ENCODE results near the gene UMAD1. TPM values are rescaled to one million over a fixed set of nuclear protein-coding genes. Genes with fewer than 3 reads are reported as not detected.

UMAD1 gene
- total RNA-seq, 4 donors from 2014 or later = 1.3 to 32.9 (median 15.3) TPM

DNA sequence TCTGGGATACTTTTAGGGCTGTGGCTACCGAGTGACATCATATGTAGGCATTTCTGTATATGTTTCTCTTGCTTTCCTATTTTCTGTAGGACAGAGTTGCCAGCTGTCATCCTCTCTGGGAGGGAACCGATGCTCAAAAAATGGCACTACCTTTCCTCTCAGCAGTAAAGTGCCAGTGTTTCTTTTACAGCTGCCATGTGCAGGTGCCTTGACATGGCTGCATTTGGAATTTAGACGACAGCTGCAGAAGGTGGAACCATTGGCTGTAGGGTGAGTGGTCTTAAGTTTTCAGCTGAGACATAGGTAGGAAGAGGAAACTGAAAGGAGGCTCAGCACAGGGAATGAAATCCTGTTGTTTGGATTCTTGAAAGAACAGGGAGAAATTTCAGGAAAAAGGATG, 98.1 kb downstream of the UMAD1 start:
- no peaks in the 10 kb centered on the region for H3K9me3 ChIP-seq
- TF ChIP-seq POLR2A (IDR thresholded peaks at IDR 0.05) = no peak
- TF ChIP-seq, protein P1, sequence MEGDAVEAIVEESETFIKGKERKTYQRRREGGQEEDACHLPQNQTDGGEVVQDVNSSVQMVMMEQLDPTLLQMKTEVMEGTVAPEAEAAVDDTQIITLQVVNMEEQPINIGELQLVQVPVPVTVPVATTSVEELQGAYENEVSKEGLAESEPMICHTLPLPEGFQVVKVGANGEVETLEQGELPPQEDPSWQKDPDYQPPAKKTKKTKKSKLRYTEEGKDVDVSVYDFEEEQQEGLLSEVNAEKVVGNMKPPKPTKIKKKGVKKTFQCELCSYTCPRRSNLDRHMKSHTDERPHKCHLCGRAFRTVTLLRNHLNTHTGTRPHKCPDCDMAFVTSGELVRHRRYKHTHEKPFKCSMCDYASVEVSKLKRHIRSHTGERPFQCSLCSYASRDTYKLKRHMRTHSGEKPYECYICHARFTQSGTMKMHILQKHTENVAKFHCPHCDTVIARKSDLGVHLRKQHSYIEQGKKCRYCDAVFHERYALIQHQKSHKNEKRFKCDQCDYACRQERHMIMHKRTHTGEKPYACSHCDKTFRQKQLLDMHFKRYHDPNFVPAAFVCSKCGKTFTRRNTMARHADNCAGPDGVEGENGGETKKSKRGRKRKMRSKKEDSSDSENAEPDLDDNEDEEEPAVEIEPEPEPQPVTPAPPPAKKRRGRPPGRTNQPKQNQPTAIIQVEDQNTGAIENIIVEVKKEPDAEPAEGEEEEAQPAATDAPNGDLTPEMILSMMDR (IDR thresholded peaks at IDR 0.05) = no peak
- no peak overlapping the region for H3K4me3 ChIP-seq
- H3K36me3 ChIP-seq = no peaks in the 10 kb centered on the region
- DNase-seq = no peak
- H3K27ac ChIP-seq = no peak overlapping the region
- intact Hi-C loops (cut with DNase I; ENCODE audit: low total_unique reads) = no loop called here
- no peaks in the 10 kb centered on the region for H3K4me1 ChIP-seq
- no peaks in the 10 kb centered on the region for H3K27me3 ChIP-seq

DNA sequence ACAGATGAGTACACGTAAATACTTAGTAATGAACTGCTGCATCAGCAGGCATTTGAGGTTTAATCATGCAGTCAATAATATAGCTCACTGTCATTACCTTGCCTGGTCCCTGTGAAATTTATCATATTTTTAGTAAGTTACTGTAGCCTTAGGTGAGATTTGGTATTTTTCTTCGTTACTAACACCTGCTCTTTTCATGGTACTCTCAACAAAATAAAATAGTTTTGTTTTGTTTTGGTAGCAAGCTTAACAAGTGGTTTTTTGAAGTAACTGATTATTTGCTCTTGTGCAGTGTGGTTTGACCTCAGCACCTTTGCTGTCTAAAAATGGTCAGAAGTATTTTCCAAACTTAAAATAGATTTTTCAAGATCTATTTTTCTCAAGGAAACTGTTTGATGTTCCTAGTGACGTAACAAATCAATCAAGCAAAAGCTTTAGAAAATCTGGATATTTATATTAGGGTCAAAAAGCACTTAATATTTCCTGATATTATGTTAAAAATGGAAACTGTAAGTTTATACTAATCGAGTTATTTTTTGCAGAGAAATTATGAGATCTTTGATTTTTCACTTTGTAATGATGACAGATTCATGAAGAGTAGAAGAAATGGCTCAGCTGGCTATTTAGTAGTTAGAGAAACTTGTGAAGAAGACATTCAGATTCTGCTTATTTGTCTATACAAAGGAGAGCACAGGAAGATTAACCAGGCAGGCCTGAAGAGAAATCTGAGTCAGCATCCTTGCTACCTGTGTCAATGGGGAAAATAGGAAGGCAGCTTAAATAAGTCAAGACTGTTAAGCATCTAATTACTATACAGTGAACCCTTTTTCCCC, 98.9 kb downstream of the UMAD1 start:
- H3K27me3 ChIP-seq = no peaks in the 10 kb centered on the region
- H3K4me1 ChIP-seq = no peaks in the 10 kb centered on the region
- intact Hi-C loops (cut with DNase I; ENCODE audit: low total_unique reads) = no loop called here
- DNase-seq = no peak
- no peak overlapping the region for H3K4me3 ChIP-seq
- TF ChIP-seq, protein P1 (IDR thresholded peaks at IDR 0.05) = no peak
- TF ChIP-seq POLR2A (IDR thresholded peaks at IDR 0.05) = no peak
- no peaks in the 10 kb centered on the region for H3K9me3 ChIP-seq
- no peaks in the 10 kb centered on the region for H3K36me3 ChIP-seq
- no peak overlapping the region for H3K27ac ChIP-seq

DNA sequence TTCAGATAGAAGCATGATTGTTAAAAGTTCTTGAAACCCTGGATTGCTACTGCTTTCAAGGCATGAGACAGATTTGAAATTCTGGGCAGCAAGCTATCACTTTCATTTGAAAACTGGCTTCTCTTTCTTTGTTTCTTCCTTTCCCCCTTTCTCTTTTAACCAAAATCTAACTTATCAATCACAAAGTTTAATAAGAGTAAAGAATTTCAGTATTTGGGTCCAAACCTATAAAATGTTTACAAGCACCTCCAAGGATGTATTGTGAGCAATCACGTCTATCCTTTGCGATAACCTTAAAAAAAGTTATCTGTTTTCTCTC, 99.4 kb downstream of the UMAD1 start:
- Histone ChIP-seq H3K9me3 (no peaks in the 10 kb centered on the region), H3K27me3 (no peaks in the 10 kb centered on the region), H3K4me3 (no peak overlapping the region), H3K4me1 (no peaks in the 10 kb centered on the region), H3K36me3 (no peaks in the 10 kb centered on the region), H3K27ac (no peak overlapping the region)
- no peak for TF ChIP-seq POLR2A (IDR thresholded peaks at IDR 0.05)
- TF ChIP-seq, protein P1 (IDR thresholded peaks at IDR 0.05) = no peak
- no peak for DNase-seq
- intact Hi-C loops (cut with DNase I; ENCODE audit: low total_unique reads) = no loop called here

DNA sequence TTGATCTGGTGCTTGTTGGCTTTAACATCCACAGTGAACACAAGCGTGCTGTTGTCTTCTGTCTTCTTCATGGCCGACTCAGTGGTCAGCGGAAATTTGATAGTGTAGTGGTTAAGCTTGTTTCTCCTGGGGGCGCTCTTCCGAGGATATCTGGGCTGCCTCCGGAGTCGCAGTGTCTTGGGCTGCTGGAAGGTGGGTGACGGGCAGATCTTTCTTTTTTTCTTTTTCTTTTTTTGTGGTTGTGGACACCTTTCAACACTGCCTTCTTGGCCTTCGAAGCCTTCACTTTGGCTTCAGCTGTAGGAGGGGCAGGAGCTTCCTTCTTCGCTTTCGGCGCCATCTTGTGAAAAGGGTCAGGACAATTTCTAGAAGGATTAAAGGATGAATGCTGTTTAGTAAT, 101.7 kb downstream of the UMAD1 start:
- Histone ChIP-seq H3K36me3 (no peaks in the 10 kb centered on the region), H3K9me3 (no peaks in the 10 kb centered on the region), H3K4me1 (no peaks in the 10 kb centered on the region), H3K27ac (no peak overlapping the region), H3K27me3 (no peaks in the 10 kb centered on the region), H3K4me3 (no peak overlapping the region)
- TF ChIP-seq, protein P1 (IDR thresholded peaks at IDR 0.05) = no peak
- TF ChIP-seq POLR2A (IDR thresholded peaks at IDR 0.05) = no peak
- no peak for DNase-seq
- intact Hi-C loops (cut with DNase I; ENCODE audit: low total_unique reads) = no loop called here

DNA sequence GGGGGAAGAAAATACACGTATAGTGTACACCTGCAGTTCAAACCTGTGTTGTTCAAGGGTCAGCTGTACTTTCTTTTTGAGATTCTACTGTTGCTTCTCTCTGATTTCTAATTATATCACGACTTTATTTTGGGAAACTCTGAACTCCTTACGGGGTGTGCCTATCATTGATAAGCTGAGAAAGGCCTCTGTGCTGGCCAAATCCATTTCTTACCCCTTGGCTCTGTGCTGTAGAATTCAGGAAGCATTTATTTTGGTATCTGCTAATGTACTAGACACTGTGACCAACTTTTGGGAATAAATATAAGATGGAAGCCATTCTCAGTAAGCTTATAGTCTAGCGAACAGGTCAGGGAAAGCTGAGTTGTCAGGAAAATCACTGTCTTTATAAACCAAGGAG, 104.7 kb downstream of the UMAD1 start:
- H3K4me1 ChIP-seq = no peaks in the 10 kb centered on the region
- no peaks in the 10 kb centered on the region for H3K9me3 ChIP-seq
- TF ChIP-seq, protein P1 (IDR thresholded peaks at IDR 0.05) = no peak
- intact Hi-C loops (cut with DNase I; ENCODE audit: low total_unique reads) = no loop called here
- no peak for DNase-seq
- no peak overlapping the region for H3K27ac ChIP-seq
- H3K4me3 ChIP-seq = no peak overlapping the region
- no peaks in the 10 kb centered on the region for H3K36me3 ChIP-seq
- H3K27me3 ChIP-seq = no peaks in the 10 kb centered on the region
